HCT116 (cell line): ENCODE measurements around the gene CHTF8. TPM values are rescaled to one million over a fixed set of nuclear protein-coding genes. Genes with fewer than 3 reads are reported as not detected.

Source experiments
- ATAC-seq: fragments of 200-7000 bp; cut with Tn5 transposase; 2 replicates; pipeline ENCODE4 v1.9.1; 2020; ENCODE audit warnings: mild to moderate bottlenecking, moderate library complexity
- BruUV-seq: library from RNA; stranded (reverse); fragments of 400-500 nt; replicated peaks from 2 replicates; lab custom pipeline; 2021; lab: Mats Ljungman, UMichigan
- CTCF ChIA-PET: fragments of 300-600 bp; sonication (Branson Sonifier 250); formaldehyde crosslinking; loops from one replicate; lab custom pipeline; 2021; ENCODE audit warnings: antibody characterized with exemption; lab: Charles Lee
- POLR2A ChIA-PET: fragments of 300-600, 350-600 bp; sonication (Branson Sonifier 250); formaldehyde crosslinking; loops from one replicate; lab custom pipeline; 2021; ENCODE audit warnings: antibody characterized with exemption; lab: Charles Lee
- RAD21 ChIA-PET, 2 experiments: fragments of 300-600 bp; sonication (Branson Sonifier 250); formaldehyde crosslinking; loops; one replicate each; lab custom pipeline; 2023; ENCODE audit warnings: low total read pairs in 2 of 2; ENCODE audit not compliant: uncharacterized antibody in 2 of 2, unreplicated experiment in 2 of 2, low non-redundant PET in 1 of 2; lab: Charles Lee
- DNase-seq: peaks from one replicate; pipeline ENCODE4 v3.0.0-alpha.2; 2010; ENCODE audit warnings: low read depth, low spot score
- H2AFZ ChIP-seq: fragments of 200-600 bp; shearing (Covaris generic), sonication (generic); 2 replicates; pipeline ENCODE4 v1.6.1; 2017; ENCODE audit warnings: low read depth, mixed run types, mixed read lengths, antibody characterized with exemption, low read length; ENCODE audit not compliant: poor library complexity, severe bottlenecking
- H3K27ac ChIP-seq: 2 replicates; pipeline ENCODE4 v1.5.1; 2012; ENCODE audit warnings: low read depth, low read length
- H3K27me3 ChIP-seq: fragments of 200-600 bp; sonication (generic); 2 replicates; pipeline ENCODE4 v1.6.1; 2016; ENCODE audit warnings: mixed run types, low read length, mixed read lengths; ENCODE audit not compliant: insufficient read depth
- H3K36me3 ChIP-seq, 2 experiments: fragments of 200-500 bp in 1 of 2; fragments of 200-600 bp in 1 of 2; sonication (Bioruptor generic) in 1 of 2; sonication (generic) in 1 of 2; 2 replicates each; pipeline versions ENCODE4 v1.5.1 to v1.6.1; 2014 to 2016; ENCODE audit warnings: low read length in 2 of 2, inconsistent platforms in 1 of 2, mixed read lengths in 1 of 2, mixed run types in 1 of 2; ENCODE audit not compliant: insufficient read depth in 2 of 2, control insufficient read depth in 1 of 2
- H3K4me1 ChIP-seq, 2 experiments: fragments of 200-600 bp in 1 of 2; sonication (generic) in 1 of 2; 2 replicates each; pipeline versions ENCODE4 v1.5.1 to v1.6.1; 2012 to 2017; ENCODE audit warnings: low read length in 2 of 2, inconsistent platforms in 1 of 2, mild to moderate bottlenecking in 1 of 2, mixed read lengths in 1 of 2, mixed run types in 1 of 2, moderate library complexity in 1 of 2; ENCODE audit not compliant: insufficient read depth in 2 of 2, control insufficient read depth in 1 of 2
- H3K4me2 ChIP-seq: fragments of 200-600 bp; sonication (generic); 2 replicates; pipeline ENCODE4 v1.6.1; 2017; ENCODE audit warnings: mixed run types, low read length, mixed read lengths
- H3K4me3 ChIP-seq, 2 experiments: fragments of 200-600 bp in 1 of 2; sonication (generic) in 1 of 2; replicated peaks in 1 of 2; 2 replicates each; pipeline ENCODE4 v1.5.1; 2011 to 2016; ENCODE audit warnings: low read length in 2 of 2, control low read depth in 1 of 2, low read depth in 1 of 2, mild to moderate bottlenecking in 1 of 2, mixed read lengths in 1 of 2, mixed run types in 1 of 2
- H3K79me2 ChIP-seq: fragments of 200-600 bp; sonication (generic); 2 replicates; pipeline ENCODE4 v1.6.1; 2017; ENCODE audit warnings: mild to moderate bottlenecking, mixed run types, low read length, moderate library complexity, mixed read lengths; ENCODE audit not compliant: insufficient read depth
- H3K9ac ChIP-seq: fragments of 200-600 bp; sonication (generic); 2 replicates; pipeline ENCODE4 v1.6.1; 2016; ENCODE audit warnings: low read length, mixed read lengths
- H3K9me2 ChIP-seq: fragments of 200-600 bp; sonication (generic), shearing (Covaris generic); 2 replicates; pipeline ENCODE4 v1.6.1; 2017; ENCODE audit warnings: mixed run types, mild to moderate bottlenecking, moderate library complexity; ENCODE audit not compliant: insufficient read depth
- H3K9me3 ChIP-seq, 2 experiments: fragments of 200-500 bp in 1 of 2; fragments of 200-600 bp in 1 of 2; sonication (Bioruptor generic) in 1 of 2; sonication (generic) in 1 of 2; 2 replicates each; pipeline ENCODE4 v1.6.1; 2014 to 2017; ENCODE audit warnings: low read length in 2 of 2, mixed read lengths in 2 of 2, inconsistent platforms in 1 of 2, low read depth in 1 of 2, mild to moderate bottlenecking in 1 of 2, mixed run types in 1 of 2, moderate library complexity in 1 of 2; ENCODE audit not compliant: control insufficient read depth in 1 of 2, insufficient read depth in 1 of 2
- H4K20me1 ChIP-seq: fragments of 200-600 bp; sonication (generic), shearing (Covaris generic); 2 replicates; pipeline ENCODE4 v1.6.1; 2017; ENCODE audit warnings: mixed run types, mild to moderate bottlenecking, moderate library complexity; ENCODE audit not compliant: insufficient read depth
- CEBPB ChIP-seq: IDR thresholded peaks from 2 replicates; pipeline ENCODE4 v1.6.1; 2012; ENCODE audit warnings: low read depth
- EGR1 ChIP-seq: IDR thresholded peaks from 2 replicates; pipeline ENCODE4 v1.6.1; 2012; ENCODE audit warnings: low read depth
- EZH2phosphoT487 ChIP-seq: fragments of 200-600 bp; IDR thresholded peaks from 2 replicates; pipeline ENCODE4 v1.6.1; 2018; ENCODE audit warnings: antibody characterized with exemption, borderline replicate concordance
- JUND ChIP-seq: IDR thresholded peaks from 2 replicates; pipeline ENCODE4 v1.6.1; 2012
- POLR2A ChIP-seq: IDR thresholded peaks from 2 replicates; pipeline ENCODE4 v1.7.0; 2011; ENCODE audit warnings: borderline replicate concordance; ENCODE audit not compliant: insufficient read depth, insufficient read length; ENCODE audit errors: extremely low read depth
- YY1 ChIP-seq: IDR thresholded peaks from 2 replicates; pipeline ENCODE4 v1.6.1; 2011; ENCODE audit warnings: low read length, low read depth, moderate library complexity, mild to moderate bottlenecking; ENCODE audit not compliant: insufficient replicate concordance; ENCODE audit errors: extremely low read depth
- ZFX ChIP-seq: fragments of 450-650 bp; IDR thresholded peaks from 2 replicates; pipeline ENCODE4 v1.6.1; 2017
- ZNF274 ChIP-seq: fragments of 200-500 bp; sonication (Bioruptor generic); IDR thresholded peaks from 2 replicates; pipeline ENCODE4 v1.6.1; 2014; ENCODE audit warnings: mild to moderate bottlenecking, low read depth, low read length, inconsistent platforms
- intact Hi-C: fragments of 100-400 bp; cut with micrococcal nuclease; formaldehyde crosslinking; loops from 2 replicates; pipeline ENCODE4 v1.10.0; 2022
- total RNA-seq: library from RNA; stranded (reverse); gene quantifications from one replicate; pipeline ENCODE4 v1.2.1, GENCODE V29; 2021; ENCODE audit not compliant: unreplicated experiment
- TF ChIP-seq, protein P1 (sequence below): IDR thresholded peaks from 2 replicates; pipeline ENCODE4 v1.6.1; 2012; ENCODE audit warnings: low read depth
- TF ChIP-seq, protein P2 (sequence below): IDR thresholded peaks from 2 replicates; pipeline ENCODE4 v1.6.1; 2011; ENCODE audit warnings: mild to moderate bottlenecking, low read length, moderate library complexity; ENCODE audit not compliant: insufficient replicate concordance; ENCODE audit errors: extremely low read depth

The CHTF8 gene
- total RNA-seq, 1 experiment from 2014 or later, result 184 TPM

DNA sequence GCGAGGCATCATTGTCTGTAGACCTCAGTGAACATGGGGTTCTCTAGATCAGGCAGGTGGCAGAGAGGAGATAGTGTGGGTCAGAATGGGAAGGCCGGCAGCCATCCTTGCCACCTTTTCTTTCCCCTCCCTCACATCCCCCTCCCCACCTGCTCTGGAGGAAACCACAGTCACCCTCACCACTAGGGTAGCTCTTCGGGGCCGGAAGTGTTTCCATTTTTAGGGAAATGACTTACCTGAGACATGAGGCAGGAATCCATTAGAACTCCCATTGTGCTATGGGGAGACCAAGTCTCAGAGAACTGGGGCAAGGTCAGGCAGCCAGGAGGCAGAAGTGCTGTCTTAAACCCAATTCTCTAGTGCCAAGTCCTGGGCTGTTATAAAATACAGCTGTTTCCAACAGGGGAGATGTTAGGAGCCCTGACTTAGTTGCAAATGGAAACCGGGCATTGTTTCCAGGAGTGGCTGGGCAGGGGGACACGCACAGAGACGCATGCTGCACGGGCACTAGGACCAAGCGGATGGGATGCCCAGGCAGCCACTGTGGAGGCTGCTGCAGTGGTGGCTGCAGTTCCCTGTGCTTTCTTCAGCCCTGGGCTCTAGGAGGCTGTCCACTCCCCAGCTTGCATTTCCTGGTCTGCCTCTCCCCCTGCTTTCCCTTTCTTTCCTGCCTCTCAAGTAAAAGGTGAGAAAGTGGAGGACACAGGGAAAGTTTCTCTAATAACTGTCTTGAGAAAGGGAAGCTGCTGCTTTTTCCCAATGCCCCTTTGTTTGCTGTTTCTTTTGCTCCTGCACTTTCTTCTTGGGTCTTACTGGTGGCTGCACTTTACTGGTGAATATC, 24.1 kb downstream of the CHTF8 start:
- DNase-seq (no peak), ATAC-seq (no peak)
- Histone ChIP-seq H3K9ac (peak overlapping the region; percentile 91), H4K20me1 (peaks cover 15% of the 10 kb centered on the region; the same call in 1 of the 2 replicates), H3K27me3 (no peaks in the 10 kb centered on the region), H3K4me2 (peak overlapping the region; percentile 99), H3K27ac (peak overlapping the region; percentile 74; the same call in 1 of the 2 replicates), H3K79me2 (peaks cover 75% of the 10 kb centered on the region), H3K36me3 (peaks cover 28 to 45% of the 10 kb centered on the region in 2 experiments; a peak in 3 of 4 replicates), H2AFZ (no peak overlapping the region), H3K4me3 (peak overlapping the region in 1 of 2 experiments; percentile 90; a peak in 3 of 4 replicates), H3K9me3 (no peaks in the 10 kb centered on the region), H3K9me2 (no peaks in the 10 kb centered on the region), H3K4me1 (peaks cover 21 to 68% of the 10 kb centered on the region in 2 experiments)
- ChIA-PET RAD21 (no interaction called here), POLR2A (interaction anchor here (0.8 to 1.8 kb wide), 7 partner anchors 9 to 191 kb away, joined by 3 to 4 read pairs (median 3); no protein-coding TSS in a partner anchor), CTCF (interaction anchor here (1.5 kb wide), 1 partner anchor 9 kb away, joined by 5 read pairs; no protein-coding TSS in a partner anchor)
- BruUV-seq, result no TSS peak
- intact Hi-C loops, result loop anchor here (5.0 kb wide), 2 partner anchors 186 to 261 kb away; no protein-coding TSS in a partner anchor
- TF ChIP-seq EGR1 (no peak), POLR2A (no peak), ZNF274 (no peak), YY1 (no peak), ZFX (no peak), EZH2phosphoT487 (no peak), CEBPB (no peak), JUND (no peak)
- TF ChIP-seq, protein P1, sequence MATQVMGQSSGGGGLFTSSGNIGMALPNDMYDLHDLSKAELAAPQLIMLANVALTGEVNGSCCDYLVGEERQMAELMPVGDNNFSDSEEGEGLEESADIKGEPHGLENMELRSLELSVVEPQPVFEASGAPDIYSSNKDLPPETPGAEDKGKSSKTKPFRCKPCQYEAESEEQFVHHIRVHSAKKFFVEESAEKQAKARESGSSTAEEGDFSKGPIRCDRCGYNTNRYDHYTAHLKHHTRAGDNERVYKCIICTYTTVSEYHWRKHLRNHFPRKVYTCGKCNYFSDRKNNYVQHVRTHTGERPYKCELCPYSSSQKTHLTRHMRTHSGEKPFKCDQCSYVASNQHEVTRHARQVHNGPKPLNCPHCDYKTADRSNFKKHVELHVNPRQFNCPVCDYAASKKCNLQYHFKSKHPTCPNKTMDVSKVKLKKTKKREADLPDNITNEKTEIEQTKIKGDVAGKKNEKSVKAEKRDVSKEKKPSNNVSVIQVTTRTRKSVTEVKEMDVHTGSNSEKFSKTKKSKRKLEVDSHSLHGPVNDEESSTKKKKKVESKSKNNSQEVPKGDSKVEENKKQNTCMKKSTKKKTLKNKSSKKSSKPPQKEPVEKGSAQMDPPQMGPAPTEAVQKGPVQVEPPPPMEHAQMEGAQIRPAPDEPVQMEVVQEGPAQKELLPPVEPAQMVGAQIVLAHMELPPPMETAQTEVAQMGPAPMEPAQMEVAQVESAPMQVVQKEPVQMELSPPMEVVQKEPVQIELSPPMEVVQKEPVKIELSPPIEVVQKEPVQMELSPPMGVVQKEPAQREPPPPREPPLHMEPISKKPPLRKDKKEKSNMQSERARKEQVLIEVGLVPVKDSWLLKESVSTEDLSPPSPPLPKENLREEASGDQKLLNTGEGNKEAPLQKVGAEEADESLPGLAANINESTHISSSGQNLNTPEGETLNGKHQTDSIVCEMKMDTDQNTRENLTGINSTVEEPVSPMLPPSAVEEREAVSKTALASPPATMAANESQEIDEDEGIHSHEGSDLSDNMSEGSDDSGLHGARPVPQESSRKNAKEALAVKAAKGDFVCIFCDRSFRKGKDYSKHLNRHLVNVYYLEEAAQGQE, result no peak
- TF ChIP-seq, protein P2, sequence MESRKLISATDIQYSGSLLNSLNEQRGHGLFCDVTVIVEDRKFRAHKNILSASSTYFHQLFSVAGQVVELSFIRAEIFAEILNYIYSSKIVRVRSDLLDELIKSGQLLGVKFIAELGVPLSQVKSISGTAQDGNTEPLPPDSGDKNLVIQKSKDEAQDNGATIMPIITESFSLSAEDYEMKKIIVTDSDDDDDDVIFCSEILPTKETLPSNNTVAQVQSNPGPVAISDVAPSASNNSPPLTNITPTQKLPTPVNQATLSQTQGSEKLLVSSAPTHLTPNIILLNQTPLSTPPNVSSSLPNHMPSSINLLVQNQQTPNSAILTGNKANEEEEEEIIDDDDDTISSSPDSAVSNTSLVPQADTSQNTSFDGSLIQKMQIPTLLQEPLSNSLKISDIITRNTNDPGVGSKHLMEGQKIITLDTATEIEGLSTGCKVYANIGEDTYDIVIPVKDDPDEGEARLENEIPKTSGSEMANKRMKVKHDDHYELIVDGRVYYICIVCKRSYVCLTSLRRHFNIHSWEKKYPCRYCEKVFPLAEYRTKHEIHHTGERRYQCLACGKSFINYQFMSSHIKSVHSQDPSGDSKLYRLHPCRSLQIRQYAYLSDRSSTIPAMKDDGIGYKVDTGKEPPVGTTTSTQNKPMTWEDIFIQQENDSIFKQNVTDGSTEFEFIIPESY, result no peak
